ENCODE measurements around the gene PRSS33. TPM values are rescaled to one million over a fixed set of nuclear protein-coding genes. Genes with fewer than 3 reads are reported as not detected.

Gene PRSS33
- total and polyA plus RNA-seq, 9 of the 15 experiments (the other 6 are each of a cell fraction or from before 2014, with no cell fraction given) = not detected

GRCh38 chr16:2813771-2814221 lies 26.4 kb upstream of the PRSS33 start (continued):
- no peak for TF ChIP-seq ZNF318 (IDR thresholded peaks at IDR 0.05; ENCODE audit: borderline replicate concordance in 1 of 2, low read depth in 1 of 2)
- TF ChIP-seq FOXA3 (CRISPR knock-in tag; conservative IDR thresholded peaks at IDR 0.05 in 1 of 2, IDR thresholded peaks at IDR 0.05 in 1 of 2) = no peak
- TF ChIP-seq MIER1 (IDR thresholded peaks at IDR 0.05; ENCODE audit: low read depth) = no peak
- TF ChIP-seq HCFC1 (IDR thresholded peaks at IDR 0.05; ENCODE audit: low read depth, low read length) = no peak

Measured in K562 (cell line).